GM19397 (cell line): ENCODE data around the gene SPAAR.
"Not testable (repeated sequence)": the region's sequence is repeated elsewhere in the genome, so short reads cannot be mapped to it uniquely, and the experiment has no call there.

Experiments
- ATAC-seq: cut with Tn5 transposase; IDR thresholded peaks from one replicate; pipeline ENCODE4 v1.9.1; 2021; ENCODE audit warnings: mild to moderate bottlenecking, moderate library complexity; ENCODE audit not compliant: unreplicated experiment

The SPAAR gene

DNA sequence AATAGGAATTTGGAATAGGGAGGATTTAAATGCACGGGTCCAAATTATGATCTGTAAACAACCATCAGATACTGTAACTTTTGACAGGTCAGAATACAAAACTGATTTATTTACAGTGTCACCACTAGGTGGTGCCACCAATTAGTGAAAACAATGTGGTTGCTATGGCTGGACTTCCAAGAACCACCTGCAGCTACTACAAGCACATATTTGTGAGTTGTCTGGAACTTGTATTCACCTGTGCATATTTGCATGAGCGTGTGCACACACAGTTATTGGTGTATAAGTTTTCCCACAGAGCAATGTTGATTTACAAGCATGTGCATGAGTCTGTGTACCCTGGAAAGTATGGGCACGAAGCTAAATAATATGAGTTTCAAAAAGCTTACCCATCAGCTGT lies 6.2 kb upstream of the SPAAR start:
- no peak for ATAC-seq

DNA sequence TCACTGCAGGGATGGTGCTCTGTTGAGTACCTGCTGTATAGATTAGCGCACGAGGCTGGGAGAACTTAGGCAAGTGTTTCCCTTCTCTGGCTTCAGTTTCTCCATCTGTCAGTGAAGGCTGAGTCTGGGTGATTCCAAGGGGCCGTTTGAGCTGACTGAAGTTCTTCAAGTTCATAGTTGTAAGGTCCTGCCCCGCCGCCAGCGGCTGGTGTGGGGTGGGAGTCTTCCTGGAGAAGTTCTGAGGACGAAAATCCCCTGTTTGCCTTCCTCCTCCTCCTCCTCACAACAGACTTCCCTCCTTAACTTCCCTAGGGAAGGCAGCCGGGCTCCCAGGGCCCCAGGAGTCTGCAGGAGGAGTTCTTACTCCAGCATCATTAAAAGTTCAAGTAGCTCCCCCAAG lies 5.0 kb upstream of the SPAAR start:
- no peak for ATAC-seq

DNA sequence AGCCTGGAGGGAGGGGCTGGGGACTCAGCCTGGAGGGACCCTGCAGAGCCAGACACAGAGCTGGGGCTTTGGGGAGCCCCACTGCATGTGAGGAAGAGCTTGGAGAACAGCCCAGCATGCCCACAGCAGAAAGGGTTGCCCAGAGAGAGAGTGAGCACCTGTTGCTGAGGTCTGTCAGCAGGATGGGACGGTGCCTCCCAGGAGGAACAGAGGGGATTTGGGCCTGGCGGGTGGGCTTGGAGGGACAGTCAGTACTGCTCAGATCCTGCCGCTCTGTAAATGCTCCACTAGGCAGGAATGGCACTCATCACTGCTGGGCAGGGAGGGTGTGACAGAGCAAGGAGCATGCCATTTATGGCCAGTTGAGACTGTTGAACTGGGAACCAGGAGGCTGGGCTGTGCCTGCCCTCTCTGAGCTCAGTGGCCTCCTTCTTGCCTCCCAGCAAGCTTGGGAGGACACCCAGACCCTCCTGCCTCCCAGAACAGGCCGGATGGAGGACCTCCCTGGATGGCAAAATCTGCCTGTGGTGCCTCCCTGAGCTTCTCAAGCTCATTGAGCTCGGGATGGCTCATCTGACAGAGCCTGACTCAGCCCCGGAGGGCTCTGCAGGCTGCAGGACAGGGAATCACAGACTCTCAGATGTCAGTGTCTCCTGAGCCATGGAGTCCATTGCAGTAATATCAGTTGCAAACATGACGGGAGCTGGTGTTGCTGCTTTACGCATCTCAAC lies 4.1 kb upstream of the SPAAR start:
- ATAC-seq: no peak

GRCh38 chr9:35905912-35906679 lies 3.2 kb upstream of the SPAAR start, which contains the start of gene HRCT1:
Gene HRCT1 (plus strand): TSS chr9:35906202. CDS start chr9:35906288, 86 bp downstream.
- ATAC-seq: no peak

- ATAC-seq: no peak
Observed at GRCh38 chr9:35906923-35907699, 2.2 kb upstream of the SPAAR start.

- no peak for ATAC-seq
Observed at GRCh38 chr9:35907711-35908503, 1.4 kb upstream of the SPAAR start.

- ATAC-seq: no peak
Observed at GRCh38 chr9:35908504-35909125, 675 bp upstream of the SPAAR start.

DNA sequence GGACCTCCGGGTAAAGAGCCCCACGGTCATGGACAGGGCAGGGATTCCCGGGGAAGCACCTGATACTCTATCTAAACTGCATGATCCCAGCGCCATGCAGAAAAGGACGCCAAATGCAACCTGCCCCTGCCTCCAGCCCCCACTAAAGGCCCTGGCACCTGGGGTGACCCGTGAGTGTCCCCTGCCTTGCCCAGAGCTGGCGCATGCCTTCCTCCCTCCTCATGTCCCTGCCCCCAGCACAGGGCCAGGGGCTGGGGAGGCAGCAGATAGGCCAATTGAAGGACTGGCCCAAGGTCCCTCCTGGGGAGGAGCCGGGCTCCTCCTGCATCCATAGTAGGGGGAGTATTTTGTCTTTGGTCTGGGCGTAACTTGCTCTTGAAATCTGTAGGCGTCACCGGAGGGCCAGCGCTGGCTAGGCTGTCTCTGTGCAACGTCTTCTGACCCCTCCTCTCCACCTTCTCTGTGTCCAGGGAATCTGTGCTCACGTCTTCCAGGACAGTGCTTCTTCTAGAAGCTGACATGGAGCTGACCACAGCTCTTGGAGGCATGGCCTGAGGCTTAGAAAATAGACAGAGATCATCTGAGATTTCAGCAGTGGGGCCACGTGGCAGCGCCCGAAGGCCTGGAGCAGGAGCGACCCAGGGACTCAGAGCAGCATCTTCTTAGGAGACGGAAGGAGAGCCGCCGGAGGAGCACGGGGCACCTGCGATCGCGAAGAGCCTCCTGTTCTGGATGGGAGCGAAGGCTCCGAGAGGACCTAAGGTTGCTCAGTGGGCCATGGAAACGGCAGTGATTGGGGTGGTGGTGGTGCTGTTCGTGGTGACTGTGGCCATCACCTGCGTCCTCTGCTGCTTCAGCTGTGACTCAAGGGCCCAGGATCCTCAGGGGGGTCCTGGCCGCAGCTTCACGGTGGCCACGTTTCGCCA lies 660 bp downstream of the SPAAR start:
- ATAC-seq: no peak

DNA sequence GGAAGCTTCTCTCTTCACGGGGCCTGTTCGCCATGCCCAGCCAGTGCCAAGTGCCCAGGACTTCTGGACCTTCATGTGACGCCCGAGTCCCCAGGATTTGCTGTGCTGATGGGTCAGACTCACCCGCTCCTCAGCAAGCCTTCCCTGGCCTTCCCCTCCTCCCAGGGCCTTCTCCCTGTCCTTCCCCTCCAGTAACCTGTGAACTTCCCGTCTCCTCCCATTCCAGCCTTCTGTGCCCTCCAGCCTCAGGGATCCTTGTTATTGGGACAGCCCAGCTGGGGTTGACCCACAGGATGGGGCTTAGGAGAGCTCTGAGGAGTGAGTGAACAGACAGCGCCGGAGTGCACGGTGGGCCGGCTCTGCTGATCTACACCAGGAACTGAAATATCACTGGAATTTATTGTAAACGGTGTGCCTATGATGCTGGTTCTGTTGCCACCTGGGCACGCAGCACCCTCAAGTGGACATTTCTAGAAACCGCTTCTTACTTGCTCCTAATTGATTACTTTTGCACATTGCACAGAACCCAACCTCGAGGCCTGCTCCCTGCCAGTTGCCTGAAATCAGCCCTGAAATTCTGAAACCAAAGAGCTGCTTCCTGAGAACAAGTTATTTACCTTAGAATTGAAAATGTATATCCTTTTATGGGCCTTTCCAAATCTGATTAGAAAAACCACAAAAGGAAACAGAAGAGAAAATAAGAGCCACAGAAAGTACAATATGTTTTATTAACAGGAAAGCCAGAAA lies 1.5 kb downstream of the SPAAR start:
- no peak for ATAC-seq

DNA sequence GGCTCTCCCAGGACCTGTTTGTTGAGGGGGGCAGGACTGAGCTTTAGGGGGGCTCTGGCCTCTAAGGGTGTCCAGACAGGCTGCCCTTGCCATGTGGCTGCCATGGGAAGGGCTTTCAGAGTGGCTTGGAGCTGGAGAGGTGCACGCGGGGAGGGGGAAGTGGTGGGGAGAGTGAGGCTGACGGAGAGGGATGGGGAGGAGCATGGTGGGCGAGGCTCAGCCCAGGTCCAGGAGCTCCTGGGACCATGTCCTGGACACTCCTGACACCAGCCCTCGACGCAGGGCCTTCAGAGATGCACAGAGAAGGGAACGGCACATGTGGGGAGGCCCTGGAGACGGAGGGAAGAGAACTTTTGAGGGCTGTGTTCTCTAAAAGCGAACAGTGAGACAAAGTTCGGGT lies 2.4 kb downstream of the SPAAR start:
- ATAC-seq: no peak

DNA sequence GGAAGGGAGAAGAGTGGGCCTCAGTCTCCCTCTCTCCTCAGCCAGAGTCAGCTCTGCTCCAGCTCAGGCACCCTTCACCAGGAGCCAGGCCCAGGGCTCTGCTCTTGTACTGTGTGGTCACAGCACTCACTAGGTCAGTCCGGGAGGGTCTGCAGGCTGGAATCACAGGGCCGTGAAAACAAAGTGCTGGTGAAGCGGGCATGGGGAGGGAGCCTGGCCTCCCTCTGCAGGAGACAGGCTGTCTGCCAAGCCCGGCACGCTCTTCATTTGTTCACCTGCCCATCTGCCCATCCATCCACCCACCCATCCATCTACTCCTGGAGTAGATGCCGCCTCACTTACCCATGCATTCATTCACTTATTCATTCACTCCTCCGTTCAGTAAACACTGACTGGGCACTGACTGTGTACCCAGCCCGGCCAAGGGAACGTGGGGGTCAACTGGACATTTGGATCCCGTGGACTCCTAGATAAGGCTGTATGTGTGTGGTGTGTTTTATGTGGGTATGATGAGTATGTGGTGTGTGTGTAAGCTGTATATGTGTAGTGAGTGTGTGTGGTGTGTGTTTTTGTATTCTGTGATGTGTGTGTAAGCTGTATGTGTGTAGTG lies 3.6 kb downstream of the SPAAR start:
- no peak for ATAC-seq

GRCh38 chr9:35913429-35913828 lies 4.1 kb downstream of the SPAAR start:
- ATAC-seq: not testable (repeated sequence)

- ATAC-seq: no peak
Observed at GRCh38 chr9:35914301-35914807, 5.1 kb downstream of the SPAAR start.

DNA sequence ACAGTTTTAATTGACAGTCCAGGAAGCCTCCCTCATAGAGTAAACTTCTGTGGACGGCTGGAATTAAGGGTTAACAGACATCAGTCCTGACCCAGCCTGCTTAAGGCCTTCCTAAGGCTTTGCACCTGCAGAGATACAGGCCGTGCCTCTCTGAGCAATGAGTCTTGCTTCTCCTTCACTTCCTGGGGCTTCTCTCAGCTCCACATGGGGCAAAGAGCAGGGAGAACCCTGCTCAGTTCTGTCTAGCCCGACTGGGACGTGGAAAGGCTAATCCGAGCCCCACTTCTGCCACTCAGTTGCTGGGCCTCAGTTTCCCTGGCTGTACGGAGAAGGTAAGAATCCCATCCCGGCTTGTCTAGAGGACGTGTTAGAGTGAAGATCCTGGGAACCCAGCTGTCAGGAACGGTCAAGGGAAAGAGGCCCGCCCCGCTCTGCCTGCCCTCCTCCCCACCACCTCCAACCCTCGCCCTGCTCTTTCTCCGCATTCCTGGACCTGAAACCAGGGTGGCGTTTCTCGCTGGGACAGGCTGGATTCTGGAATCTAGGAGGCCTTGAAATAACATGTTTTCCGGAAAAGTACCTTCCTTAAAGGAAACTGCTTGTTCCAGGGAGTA lies 6.5 kb downstream of the SPAAR start:
- ATAC-seq: no peak

- no peak for ATAC-seq
Observed at GRCh38 chr9:35917261-35917660, 8.0 kb downstream of the SPAAR start.

- no peak for ATAC-seq
Observed at GRCh38 chr9:35918780-35919179, 9.5 kb downstream of the SPAAR start.

GRCh38 chr9:35919212-35920008 lies 10.1 kb downstream of the SPAAR start:
- no peak for ATAC-seq
